Left forelimb (tissue), 1 donor: ENCODE data around the gene SNUPN.

Experiments
- DNase-seq: peaks from one replicate; pipeline ENCODE4 v3.0.0-alpha.2; 2018; ENCODE audit warnings: low spot score

Gene SNUPN

DNA sequence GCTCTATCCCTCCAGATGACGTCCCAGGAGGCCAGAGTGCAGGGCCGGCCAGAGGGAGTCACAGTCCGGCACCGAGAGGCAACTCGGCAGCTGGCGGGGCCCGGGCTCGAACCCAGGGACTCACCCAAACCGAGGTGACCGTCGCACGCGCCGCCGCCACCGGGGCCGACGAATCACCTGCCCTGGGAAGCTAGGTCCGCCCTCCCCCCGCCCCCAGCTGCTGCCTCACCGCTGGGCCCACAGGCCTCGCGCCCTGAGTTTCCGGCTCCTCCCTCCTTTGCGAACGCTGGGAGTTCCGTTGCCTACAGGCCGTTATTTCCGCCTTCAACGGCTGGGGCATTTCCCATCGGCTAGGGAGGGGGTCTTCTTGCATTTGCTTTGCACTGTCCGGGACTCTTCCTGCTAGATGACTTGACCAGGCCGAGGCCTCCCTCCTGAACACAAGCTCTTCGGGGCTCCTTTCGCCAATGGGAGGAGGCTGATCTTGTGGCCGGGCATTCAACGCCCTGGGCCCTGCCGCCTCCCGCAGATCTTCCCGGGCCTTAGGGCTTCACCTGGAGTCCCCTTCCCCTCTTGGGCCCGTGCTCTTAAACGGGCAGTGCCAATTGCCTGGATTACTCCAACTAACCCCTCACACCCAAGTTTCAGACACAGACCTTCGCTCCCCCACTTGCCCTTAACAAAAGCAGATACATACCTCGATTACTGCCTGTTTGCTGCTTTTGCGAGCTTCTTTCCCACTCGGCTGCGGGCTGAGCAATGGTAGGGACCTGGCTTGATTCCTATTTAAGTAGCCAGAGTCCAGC lies at the start of gene SNUPN:
SNUPN (minus strand) TSS at position 184 of the 806 bp plus-strand sequence. CDS start 4,674 bp downstream, outside the sequence.
- peak; percentile 97 for DNase-seq

DNA sequence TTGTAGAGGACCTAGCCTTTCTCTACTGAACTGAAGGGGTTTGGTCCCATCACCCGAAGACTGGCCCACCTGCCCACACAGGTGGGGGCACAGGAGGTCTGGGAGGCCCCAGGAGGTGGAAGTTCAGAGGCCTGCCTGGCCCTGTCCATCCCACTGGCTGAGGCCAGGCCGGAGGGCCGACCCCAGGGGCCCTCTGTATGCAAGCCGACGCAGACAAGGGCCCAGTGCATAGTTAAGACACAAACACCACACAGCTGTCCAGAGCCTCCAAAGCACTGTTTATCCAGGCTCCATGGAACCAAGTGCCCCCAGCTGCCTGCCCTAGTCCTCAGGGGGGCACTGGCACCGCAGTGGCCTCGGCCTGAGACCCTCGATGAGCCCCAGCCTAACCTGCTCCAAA lies 48.8 kb upstream of the SNUPN start:
- DNase-seq, result no peak

DNA sequence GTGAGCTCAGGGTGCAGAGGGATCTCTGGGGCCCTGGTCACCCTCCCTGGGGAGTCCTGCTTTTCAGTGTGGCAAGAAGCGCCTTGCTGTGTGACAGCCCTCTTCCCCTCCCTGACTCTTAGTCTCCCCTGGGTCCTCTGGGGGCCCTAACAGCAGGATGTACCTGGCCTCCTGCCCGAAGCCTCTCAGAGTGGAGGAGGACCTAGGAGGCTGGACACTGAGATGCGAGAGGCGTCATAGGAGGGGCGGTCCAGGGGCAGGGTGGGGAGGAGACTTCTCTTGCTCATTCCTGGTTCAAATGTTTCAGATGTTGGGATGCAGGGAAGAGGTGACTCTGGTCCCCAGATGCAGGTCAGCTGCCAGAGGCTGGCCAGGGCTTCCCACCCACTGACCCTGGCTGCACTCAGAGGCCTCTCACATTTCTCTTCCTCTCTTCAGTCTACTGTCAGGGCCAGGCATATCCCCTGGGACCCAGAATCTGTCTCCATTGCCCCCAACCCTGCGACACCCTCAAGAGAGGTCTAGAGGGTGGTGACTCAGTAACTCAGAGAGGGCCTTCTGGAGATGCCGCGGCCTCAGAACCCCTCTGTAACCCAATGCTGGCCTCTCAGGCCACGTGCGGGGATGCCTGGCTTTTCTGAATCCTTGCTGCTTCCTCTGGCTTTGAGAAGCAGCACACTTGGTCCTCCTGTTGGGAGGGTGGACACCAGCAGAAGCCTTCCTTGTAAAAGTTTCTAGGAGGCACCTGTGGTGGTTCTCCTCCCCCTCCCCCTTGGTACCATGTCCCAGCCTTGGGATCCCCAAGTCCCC lies 48.1 kb upstream of the SNUPN start:
- peak; percentile 86 for DNase-seq

DNA sequence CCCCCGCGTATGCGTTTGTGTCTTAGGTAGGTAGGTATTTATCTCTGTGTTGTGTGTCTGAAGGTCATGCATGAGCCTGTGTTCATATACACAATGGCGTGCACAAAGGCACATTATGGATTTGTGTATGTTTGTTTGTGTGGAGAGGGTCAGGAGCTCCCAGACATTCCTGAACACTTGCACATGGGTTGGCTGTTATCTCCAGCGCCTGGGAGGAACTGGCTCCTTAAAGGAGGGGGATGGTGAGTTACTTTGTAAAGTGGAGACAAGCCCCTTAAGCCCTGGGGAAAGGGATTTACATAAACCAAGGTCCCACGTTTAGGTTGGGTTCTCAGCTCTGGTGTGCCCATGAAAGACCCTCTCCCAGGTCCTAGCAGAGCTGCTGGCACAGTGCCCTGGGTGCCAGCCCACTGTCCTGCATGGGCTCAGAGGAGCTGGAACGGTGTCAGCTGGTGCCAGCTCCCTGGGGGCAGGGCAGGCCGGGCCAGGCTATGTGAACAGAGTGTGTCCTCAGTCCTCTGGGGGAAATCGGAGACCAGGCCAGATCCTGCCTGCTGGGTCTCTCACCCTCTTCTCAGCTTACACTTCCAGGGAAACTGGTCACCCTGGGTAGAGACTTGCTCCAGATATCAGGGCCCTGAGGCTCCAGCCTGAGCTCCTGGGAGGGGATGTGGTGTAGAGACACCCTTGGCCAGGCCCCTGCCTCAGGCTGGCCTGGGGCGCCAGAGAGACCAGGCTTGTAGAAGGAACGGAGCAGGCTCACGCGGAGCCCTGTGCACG lies 47.3 kb upstream of the SNUPN start:
- no peak for DNase-seq

DNA sequence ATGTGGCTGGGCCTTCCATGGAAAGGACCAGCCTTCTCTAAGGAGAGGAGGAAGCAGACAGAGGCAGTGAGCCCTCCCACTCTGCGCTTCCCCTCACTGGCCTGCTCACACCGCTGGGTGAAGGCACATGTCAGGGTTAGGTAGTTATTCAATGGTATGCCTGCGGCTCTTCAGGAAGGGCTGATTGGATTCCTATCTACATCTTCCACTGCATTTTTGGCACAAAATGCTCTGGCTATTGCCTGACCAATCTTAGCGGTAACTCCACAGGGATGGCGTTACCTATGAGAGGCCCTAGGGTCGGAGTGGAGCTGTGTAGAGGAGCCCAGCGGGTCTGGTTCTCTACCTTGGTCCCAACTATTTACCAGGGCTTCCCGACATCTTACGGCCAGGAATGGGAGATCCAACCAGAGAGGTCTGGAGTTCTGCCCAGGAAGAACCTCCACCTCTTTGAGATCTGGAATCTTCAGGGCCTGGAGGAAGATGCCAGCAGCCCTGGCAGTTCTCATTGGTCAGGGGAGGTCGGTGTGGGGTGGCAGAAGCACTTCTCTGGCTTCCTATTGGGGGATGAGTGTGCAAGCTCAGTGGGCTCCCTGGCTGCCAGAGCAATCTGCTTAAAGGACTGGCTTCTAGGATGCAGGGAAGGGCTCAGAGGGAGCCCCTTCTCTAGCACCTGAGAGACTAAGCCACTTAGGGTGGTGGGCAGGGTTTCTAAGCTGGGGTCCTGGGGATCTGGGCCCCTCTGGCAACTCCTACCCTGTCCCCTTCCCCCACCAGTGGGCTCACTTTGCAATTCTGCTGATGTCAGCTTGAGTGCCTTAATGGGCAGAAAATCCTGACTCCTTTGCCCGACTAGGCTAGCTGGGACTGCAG lies 46.4 kb upstream of the SNUPN start:
- DNase-seq, result no peak

DNA sequence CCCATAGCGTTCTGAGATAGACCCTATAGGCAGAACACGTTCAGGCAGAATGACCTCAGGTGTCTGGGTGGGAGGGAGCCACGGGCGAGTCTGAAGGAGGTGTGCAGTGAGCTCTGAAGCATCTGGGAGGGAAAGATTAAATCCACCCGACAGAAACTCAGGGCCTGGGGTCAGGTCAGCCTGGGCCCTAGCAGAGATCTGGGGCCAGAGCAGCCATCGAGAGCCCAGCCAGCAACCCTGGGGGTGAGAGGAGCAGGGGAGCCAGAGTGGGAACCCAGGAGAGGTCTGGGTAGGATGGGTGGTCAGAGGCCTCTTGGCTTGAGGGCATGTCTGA lies 44.3 kb upstream of the SNUPN start:
- DNase-seq, result no peak

DNA sequence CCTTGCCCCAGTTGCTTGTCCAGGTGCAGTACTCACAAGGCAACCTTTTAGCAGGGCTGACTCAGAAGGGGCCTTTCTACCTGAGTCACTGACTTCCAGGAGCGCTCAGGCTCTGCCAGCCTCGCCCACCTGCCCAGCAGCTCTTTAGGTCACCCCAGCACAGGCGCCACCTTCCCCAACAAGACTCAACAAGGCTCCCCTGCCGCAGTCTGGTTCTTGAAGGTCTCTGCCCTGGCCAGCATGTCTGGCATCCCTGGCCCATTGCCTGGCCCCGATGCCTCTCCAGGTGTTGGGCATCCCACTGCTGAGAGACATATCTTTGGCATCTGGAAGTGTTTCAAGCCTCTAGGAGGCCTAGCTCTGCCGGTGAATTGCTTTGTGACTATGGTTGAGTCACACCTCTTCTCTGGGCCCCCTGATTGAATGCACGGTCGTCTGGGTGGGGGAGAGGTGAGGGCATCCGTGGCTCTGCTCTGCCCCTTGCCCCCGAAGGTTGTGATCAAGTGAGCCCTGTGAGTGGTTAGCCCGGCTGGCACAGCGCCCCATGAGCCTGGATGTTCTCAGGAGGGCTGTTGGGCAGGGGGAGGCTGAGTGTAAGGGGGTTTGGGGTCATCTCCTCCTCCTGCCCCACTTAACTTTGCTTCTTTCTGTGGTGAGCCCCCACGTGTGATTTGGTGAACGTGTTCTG lies 43.8 kb upstream of the SNUPN start:
- no peak for DNase-seq

DNA sequence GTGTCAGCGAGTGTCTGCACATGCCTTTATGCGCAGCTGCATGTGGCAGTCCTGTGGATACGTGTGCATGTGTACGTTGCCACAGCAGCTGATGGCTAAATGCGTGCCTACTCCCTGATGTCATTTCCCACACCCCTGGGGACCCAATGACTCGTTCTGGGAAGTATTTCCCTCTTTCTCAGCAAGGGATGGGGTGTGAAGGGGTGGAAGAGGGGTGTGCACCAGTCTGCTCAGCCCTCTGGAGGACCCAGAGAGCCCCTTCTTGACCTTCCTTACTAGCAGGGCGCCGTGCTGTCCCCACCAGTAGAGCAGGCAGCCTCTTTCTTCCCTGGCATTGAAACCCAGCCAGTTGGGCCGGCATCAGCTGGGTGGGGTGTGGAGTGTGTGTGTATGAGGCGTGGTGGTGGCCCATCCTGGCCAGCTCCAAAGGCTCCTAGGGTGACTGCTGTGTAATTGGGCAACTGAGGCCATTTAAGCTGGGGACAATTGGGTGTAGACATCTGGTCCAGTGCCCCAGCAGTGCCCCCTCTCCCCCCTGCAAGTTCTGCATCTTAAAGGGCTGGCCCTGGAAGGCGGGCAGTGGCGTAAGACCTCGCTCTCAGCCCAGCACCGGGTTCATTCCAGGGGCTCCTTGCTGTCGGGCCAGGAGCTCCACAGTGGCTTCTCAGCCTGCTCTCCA lies 41.4 kb upstream of the SNUPN start:
- DNase-seq, result no peak

DNA sequence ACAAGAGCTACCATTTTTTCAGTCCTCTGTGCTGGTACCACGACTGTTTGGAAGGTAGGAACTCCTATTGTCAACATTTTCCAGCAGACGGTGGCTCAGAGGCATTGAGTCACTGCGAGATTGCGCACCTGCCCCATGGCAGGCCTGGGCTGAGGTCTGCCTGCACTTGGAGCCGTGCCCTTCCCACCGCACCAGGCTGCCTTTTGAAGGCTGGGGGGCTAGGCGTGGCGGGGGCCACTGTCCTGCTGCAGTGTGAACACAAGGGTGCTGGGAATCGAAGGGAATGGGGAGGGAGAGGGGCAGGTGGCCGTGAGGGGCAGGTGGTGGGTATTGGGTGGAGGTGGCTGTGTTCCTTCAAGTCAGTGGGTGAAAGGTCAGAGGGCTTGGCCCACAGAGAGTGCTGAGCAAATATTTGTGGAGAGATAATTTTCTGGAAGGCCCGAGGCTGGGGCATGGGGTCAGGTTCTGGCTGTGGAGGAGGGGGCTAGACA lies 38.5 kb upstream of the SNUPN start:
- no peak for DNase-seq

DNA sequence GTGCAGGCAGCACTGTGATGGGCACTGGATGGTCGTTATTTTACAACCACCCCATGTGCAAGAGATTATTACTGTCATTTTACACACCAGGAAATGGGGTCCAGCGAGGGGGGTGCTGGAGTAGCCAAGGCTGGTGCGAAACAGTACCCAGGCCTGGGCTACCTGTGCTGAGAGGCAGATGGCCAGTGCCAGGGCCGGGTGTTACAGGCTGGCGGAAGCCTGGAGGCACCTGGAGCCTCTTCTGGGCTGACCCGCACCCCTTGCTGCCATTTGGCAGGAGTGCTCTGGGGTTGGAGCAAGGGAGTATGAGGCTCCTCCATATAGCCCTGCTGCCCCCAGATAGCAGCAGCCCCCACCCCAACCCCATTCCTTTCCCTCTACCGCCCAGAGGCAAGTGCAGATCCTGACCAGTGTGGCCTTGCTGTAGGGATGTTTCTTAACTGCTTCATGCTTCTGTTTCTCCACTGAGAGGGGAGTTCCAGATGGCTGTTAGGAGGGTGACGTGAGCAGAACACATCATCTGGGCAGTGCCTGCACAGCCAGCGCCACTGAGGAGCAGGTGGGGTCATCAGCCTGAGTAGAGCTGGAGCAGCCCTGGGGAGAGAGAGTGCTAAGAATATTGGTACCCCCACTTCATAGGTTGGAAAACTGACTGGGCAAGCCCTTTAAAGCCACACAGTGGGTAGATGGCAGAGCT lies 37.4 kb upstream of the SNUPN start:
- no peak for DNase-seq

DNA sequence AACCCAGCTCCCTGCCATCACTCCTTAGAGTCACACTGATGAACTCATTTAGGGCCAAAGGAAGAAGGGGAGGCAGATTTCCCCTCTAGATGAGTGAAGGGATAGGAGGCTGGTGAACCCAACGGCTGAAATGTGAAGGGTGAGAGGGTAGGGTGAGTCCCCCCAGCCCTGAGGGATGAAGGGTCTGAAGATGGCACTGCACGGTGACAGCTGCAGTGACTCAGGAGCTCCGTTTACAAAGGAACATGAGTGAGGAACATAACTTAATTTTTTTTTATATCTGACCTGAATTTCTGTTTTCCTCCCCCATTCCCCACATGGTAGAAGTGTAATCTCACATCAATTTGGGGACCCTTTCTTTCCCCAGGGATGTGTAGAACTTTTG lies 36.2 kb upstream of the SNUPN start:
- DNase-seq, result no peak

DNA sequence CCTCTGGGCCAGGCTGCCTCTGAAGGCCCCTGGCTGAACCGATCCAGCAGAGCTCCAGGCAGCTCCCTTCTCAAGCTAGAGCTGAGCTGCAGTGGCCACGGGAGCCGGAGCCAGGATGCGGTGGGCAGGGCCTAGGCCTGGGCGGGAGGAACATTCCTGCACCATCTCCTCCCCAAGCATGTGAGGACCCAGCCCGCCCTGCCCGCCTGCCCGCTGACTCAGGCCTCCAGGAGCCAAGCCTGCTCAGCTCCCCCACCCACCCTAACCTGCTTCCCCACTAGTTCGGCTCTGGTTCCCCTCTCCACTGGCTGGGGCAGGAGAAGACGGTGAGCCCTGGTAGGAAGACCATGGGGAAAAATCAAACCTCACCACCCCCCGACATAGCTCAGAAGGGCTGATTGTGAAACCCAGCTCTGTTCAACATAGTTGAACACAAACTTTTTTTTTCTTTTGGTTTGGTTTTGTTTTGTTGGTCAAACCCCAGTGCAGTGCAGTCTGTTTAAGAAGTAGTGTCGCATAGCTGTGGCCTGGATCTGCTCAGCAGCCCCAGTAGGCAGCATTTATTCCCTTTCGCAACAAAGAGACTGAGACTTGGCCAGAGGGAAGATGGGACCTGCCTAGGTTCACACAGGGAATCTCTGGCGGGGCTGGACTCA lies 35.7 kb upstream of the SNUPN start:
- peak; percentile 82 for DNase-seq

DNA sequence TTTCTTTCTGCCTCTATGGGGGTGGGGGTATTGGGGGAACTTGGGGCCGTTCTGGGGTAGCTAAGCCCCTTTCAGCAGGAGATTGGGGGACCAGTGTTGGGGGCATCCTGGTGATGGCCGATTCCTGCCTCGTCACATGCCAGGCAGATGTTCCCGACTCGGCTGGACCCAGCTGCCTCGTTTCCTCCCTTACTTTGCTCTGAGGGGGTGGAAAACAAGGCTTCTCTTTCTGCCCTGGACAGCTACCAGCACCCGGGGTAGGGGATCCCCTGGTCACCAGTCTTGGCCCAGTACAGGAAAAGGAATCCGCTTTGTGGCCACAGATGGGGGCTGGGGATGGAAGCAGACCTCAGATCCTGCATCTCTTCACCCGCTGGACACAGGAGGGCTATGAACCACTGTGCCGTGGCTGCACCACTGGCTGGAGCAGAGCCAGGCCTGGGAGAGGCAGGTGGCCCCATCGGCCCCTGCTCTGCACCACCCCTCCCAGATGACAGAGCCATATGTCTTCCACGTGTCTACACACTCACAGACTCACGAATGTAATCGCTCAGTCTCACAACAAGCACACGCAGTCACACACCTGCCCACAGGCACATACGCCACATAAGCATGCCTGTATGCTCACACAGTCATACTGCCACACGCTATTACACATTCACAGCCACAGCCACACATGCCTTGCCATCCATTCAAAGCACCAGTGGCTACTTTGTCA lies 34.6 kb upstream of the SNUPN start:
- DNase-seq, result no peak

DNA sequence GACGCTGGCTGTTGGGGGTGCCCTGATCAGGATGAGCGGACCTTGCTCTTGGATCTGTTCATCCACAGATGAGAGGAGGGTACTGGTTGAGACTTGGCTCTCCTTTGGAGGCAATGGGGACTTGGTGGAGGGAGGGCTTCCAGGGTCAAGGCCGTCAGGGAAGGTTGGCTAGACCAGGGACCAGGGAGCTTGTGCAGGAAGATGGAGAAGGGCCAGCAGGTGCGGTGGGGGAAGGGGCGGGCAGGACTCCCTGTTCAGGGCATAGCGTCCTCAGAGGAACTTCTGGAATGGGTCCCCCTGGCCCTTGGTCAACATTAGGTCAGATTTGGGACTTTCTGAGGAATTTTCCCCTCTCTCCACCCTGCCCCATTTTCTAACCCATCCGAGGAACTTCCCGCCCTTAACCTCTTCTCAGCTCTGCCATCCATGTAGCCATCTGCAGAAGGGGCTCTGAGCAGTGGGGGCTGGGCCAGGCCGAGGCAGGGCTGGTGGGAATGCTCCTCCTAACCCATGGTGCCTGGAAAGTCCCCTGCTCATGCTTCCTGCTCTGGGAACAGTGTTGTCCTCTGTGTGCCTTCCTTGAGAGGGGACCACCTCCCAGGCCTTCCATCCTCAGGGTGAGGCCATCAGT lies 33.7 kb upstream of the SNUPN start:
- DNase-seq, result no peak

DNA sequence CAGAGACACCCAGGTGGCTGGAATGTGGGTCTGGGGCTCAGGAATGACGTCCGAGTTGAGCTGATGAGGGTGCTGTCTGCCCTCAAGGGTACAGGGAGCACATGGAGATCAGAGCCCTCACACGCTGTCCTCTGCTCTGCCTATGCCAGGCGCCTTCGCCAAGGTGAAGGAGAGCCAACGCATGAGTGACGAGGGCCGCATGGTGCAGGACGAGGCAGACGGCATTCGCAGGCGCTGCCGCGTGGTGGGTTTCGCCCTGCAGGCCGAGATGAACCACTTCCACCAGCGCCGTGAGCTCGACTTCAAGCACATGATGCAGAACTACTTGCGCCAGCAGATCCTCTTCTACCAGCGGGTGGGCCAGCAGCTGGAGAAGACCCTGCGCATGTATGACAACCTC lies 31.3 kb upstream of the SNUPN start:
- DNase-seq, result no peak

DNA sequence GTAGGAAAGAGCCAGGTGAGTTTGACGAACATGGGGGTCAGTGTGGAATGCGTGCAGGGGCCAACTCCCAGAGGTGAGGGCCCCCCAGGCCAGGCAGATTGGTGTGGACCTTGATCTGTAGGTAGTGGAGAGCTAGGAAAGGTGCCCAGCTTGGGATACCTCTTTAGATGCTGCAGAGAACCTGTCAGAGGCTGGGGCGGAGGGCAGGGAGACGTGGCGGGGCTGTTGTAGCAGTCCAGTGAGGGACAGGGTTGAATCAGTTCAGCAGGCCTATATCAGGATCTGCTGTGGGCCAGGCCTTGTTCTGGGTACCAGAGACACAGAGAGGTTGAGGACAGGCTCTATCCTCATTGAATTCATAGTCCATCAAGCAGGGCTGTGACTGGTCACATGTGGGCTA lies 30.8 kb upstream of the SNUPN start:
- DNase-seq, result no peak

DNA sequence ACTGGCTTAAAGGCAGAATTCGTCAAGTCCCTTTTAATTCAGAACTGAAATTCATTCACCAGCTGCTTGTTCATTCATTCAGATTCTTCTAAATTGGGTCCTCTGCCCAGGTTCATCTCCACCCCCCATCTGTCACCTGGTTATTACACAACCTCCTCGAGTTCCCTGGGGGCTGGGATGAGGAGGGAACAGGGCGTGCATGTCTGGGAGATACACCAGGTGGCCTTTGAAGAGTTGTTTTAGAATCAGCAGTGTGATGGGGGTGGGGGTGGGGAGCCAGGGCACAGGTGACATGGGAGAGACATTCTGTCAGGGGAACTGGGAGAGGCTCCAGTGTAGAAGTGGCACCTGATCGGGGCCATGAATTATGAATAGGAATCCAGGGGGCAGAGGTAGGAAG lies 30.4 kb upstream of the SNUPN start:
- no peak for DNase-seq
